Measurements from ENCODE around the gene CDKAL1. TPM values are rescaled to one million over a fixed set of nuclear protein-coding genes. Genes with fewer than 3 reads are reported as not detected.

CDKAL1 gene
- total RNA-seq, 4 donors from 2014 or later = 13.5 to 21.2 (median 17.3) TPM

DNA sequence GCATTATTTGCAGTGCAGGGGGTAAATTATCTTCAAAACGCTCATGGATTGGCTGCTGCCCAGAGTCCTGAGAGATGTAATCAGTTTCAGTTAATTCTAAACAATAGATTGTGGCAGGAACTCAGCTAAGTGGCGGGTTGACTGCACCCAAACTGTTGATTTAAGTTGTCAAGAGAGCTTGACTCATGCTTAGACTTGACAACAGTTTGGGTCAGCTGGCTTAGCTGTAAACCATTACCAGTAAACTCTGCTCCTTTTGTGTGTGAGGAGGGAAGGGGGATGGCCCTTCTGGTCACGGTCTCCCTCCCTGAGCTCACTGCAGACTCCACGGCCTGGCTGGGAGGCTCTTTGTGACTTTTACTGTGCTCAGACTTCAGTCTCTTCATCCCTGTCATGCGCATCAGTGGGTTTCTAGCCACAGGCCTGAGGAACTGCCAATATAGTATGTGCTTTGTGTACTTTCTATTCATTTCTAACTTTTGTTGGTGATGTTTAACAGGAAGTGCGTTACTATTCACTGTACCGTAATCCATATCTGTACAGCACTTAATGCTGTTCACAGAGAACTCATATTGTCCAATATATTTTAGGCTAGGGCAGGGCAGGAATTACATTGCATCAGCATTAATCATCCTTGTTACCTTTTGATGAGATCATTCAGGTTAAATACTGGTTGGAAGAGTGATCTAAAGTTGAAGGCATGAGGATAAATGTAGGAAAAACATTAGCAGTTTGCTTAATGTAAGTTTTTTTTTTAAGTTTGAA, 488.3 kb downstream of the CDKAL1 start:
- no peaks in the 10 kb centered on the region for H3K4me1 ChIP-seq
- no peaks in the 10 kb centered on the region for H3K9me3 ChIP-seq
- no peak overlapping the region for H3K27ac ChIP-seq
- TF ChIP-seq, protein P1, sequence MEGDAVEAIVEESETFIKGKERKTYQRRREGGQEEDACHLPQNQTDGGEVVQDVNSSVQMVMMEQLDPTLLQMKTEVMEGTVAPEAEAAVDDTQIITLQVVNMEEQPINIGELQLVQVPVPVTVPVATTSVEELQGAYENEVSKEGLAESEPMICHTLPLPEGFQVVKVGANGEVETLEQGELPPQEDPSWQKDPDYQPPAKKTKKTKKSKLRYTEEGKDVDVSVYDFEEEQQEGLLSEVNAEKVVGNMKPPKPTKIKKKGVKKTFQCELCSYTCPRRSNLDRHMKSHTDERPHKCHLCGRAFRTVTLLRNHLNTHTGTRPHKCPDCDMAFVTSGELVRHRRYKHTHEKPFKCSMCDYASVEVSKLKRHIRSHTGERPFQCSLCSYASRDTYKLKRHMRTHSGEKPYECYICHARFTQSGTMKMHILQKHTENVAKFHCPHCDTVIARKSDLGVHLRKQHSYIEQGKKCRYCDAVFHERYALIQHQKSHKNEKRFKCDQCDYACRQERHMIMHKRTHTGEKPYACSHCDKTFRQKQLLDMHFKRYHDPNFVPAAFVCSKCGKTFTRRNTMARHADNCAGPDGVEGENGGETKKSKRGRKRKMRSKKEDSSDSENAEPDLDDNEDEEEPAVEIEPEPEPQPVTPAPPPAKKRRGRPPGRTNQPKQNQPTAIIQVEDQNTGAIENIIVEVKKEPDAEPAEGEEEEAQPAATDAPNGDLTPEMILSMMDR (IDR thresholded peaks at IDR 0.05) = no peak
- TF ChIP-seq EP300 (IDR thresholded peaks at IDR 0.05) (no peak), POLR2A (IDR thresholded peaks at IDR 0.05) (no peak)
- WGBS, 2 donors = 63 to 65% methylated on average over 7 of the region's 7 CpGs
- H3K36me3 ChIP-seq = peaks cover 0 to 8% (median 0%) of the 10 kb centered on the region in 3 donors
- H3K27me3 ChIP-seq = no peaks in the 10 kb centered on the region
- DNase-seq (ENCODE audit: low spot score in 2 of 2) = no peak
- no peak overlapping the region for H3K4me3 ChIP-seq

DNA sequence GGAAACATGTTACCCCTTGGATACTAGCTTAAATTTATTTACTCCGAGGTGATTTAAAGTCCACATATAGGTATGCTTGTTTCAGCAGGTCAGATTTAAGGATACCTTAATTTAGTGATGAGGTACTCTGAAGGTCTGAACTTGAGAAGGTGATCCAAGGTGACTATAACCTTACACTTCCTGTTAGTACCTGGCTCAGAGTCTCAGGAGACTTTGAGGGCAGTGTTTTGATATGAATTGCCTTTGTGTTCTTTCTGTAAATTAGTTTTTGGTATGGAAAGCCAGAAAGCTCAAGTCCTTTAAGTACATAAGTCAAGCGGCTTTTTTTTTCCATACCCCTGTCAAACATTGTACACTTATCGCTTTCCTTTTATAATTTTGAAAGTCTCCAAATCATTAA, 489.0 kb downstream of the CDKAL1 start:
- WGBS, 2 donors = 96 to 97% methylated on average over 3 of the region's 3 CpGs
- no peak for DNase-seq (ENCODE audit: low spot score in 2 of 2)
- H3K27me3 ChIP-seq = no peaks in the 10 kb centered on the region
- TF ChIP-seq EP300 (IDR thresholded peaks at IDR 0.05) (no peak), POLR2A (IDR thresholded peaks at IDR 0.05) (no peak)
- TF ChIP-seq, protein P1 (IDR thresholded peaks at IDR 0.05) = no peak
- H3K4me3 ChIP-seq = no peak overlapping the region
- H3K4me1 ChIP-seq = no peaks in the 10 kb centered on the region
- H3K9me3 ChIP-seq = no peaks in the 10 kb centered on the region
- H3K36me3 ChIP-seq = peaks cover 0 to 8% (median 0%) of the 10 kb centered on the region in 3 donors
- H3K27ac ChIP-seq = no peak overlapping the region

DNA sequence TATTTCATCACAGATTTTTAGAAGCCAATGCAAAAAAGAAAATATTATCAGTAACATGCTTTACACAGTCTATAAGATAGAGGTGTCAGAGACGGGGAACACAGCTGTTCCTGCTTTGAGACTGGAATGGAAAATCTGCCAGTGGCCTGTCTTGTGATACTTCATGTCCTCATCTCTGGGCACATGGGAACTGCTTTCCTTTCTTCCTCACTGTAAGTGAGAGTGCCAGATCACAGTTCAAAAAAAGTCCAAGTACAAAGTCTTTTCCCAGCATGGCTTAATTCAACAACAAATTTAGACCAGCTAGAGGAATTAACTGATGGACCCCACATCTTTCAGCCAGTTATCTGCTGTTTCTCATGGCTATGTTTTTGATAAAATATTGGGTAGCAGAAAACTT, 490.4 kb downstream of the CDKAL1 start:
- TF ChIP-seq POLR2A (IDR thresholded peaks at IDR 0.05) = no peak
- no peak for TF ChIP-seq EP300 (IDR thresholded peaks at IDR 0.05)
- Histone ChIP-seq H3K4me1 (no peaks in the 10 kb centered on the region), H3K36me3 (peaks cover 0 to 8% (median 0%) of the 10 kb centered on the region in 3 donors), H3K27ac (no peak overlapping the region), H3K4me3 (no peak overlapping the region), H3K27me3 (no peaks in the 10 kb centered on the region), H3K9me3 (no peaks in the 10 kb centered on the region)
- WGBS, 2 donors = 81 to 90% methylated on average over 1 of the region's 1 CpG
- DNase-seq (ENCODE audit: low spot score in 2 of 2) = no peak

DNA sequence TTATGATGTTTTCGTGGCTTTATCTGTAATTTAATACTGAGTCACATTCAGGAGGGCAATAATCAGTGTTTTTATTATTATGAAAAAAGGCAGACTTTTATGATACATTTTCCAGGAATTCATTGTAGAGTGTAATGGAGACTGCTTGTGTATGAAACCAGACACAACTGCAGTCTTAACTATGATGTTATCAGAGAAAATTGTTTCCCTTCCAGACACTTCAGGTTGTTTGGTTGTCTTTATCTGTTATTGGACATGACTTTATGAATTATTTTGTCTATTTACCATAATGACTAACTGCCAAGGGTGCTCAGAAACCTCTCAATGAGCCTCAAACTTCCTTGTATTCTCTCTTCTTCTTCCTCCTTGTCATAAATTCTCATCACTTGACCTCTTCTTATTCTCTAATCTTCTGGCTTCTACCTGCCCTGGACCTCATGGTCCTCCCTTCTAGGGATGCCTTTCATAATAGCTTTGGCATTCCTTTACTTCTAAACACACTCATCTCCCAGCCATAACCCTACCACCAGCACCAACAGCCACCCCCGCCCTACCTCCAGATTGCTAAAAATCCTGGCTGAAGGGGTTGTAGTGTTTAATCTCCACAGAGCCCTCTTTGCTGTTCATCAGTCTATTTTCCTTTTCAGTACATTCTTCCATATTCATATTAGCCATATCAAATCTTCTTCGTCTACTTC, 492.5 kb downstream of the CDKAL1 start:
- 91 to 92% methylated on average over 3 of the region's 3 CpGs for WGBS, 2 donors
- Histone ChIP-seq H3K9me3 (no peaks in the 10 kb centered on the region), H3K27ac (no peak overlapping the region), H3K4me3 (no peak overlapping the region), H3K27me3 (no peaks in the 10 kb centered on the region), H3K36me3 (peaks cover 0 to 8% (median 0%) of the 10 kb centered on the region in 3 donors), H3K4me1 (no peaks in the 10 kb centered on the region)
- DNase-seq (ENCODE audit: low spot score in 2 of 2) = no peak
- TF ChIP-seq EP300 (IDR thresholded peaks at IDR 0.05) (no peak), POLR2A (IDR thresholded peaks at IDR 0.05) (no peak)
- TF ChIP-seq, protein P1 (IDR thresholded peaks at IDR 0.05) = no peak

DNA sequence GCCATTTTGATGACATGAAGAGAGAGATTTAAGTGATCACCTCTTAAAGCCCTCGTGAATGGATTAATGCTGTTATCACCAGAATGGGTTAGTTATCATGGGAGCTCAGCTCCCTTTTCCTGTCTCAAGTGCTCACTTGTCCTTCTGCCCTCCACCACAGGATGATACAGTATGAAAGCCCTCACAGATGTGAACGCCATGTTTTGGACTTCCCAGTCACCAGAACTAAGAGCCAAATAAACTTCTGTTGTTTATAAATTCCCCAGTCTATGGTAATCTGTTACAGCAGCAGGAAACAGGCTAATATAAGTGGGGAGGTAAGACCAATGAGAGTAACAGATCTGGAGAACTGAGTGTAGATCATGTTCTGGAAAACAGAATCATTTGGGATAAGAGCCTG, 493.2 kb downstream of the CDKAL1 start:
- Histone ChIP-seq H3K36me3 (peaks cover 0 to 8% (median 0%) of the 10 kb centered on the region in 3 donors), H3K27ac (no peak overlapping the region), H3K4me1 (no peaks in the 10 kb centered on the region), H3K9me3 (no peaks in the 10 kb centered on the region), H3K4me3 (no peak overlapping the region), H3K27me3 (no peaks in the 10 kb centered on the region)
- no peak for DNase-seq (ENCODE audit: low spot score in 2 of 2)
- TF ChIP-seq POLR2A (IDR thresholded peaks at IDR 0.05) (no peak), EP300 (IDR thresholded peaks at IDR 0.05) (no peak)
- TF ChIP-seq, protein P1 (IDR thresholded peaks at IDR 0.05) = no peak
- 89 to 95% methylated on average over 2 of the region's 2 CpGs for WGBS, 2 donors

Measured in tibial nerve (tissue), 4 donors.